Trophoblast cell (in vitro differentiated cells and primary cell): ENCODE results near the gene MKKS.

Experiments used
- DNase-seq, 2 donors: peaks; one replicate each; pipeline ENCODE4 v3.0.0-alpha.2; 2016
- H2AFZ ChIP-seq: 2 replicates; pipeline ENCODE4 v1.6.1; 2013; ENCODE audit warnings: low read length, moderate library complexity, mild to moderate bottlenecking; ENCODE audit not compliant: insufficient read depth, poor library complexity
- H2AK5ac ChIP-seq: 2 replicates; pipeline ENCODE4 v1.6.1; 2013; ENCODE audit warnings: mild to moderate bottlenecking, low read length
- H2BK120ac ChIP-seq: 2 replicates; pipeline ENCODE4 v1.6.1; 2013; ENCODE audit warnings: low read length, mild to moderate bottlenecking, moderate library complexity; ENCODE audit not compliant: insufficient read depth, poor library complexity
- H2BK12ac ChIP-seq: 2 replicates; pipeline ENCODE4 v1.6.1; 2013; ENCODE audit warnings: mild to moderate bottlenecking, low read length, moderate library complexity
- H2BK5ac ChIP-seq: 2 replicates; pipeline ENCODE4 v1.6.1; 2013; ENCODE audit warnings: low read length, low read depth, moderate library complexity, mild to moderate bottlenecking; ENCODE audit not compliant: poor library complexity
- H3K14ac ChIP-seq: 2 replicates; pipeline ENCODE4 v1.6.1; 2013; ENCODE audit warnings: mild to moderate bottlenecking, low read length
- H3K18ac ChIP-seq: 2 replicates; pipeline ENCODE4 v1.6.1; 2013; ENCODE audit warnings: mild to moderate bottlenecking, low read length
- H3K23ac ChIP-seq: 2 replicates; pipeline ENCODE4 v1.6.1; 2013; ENCODE audit warnings: low read length
- H3K27ac ChIP-seq: 2 replicates; pipeline ENCODE4 v1.5.1; 2013; ENCODE audit warnings: low read depth, mild to moderate bottlenecking, inconsistent platforms, low read length, moderate library complexity
- H3K27me3 ChIP-seq: 2 replicates; pipeline ENCODE4 v1.6.1; 2013; ENCODE audit warnings: inconsistent platforms, mild to moderate bottlenecking, low read length, moderate library complexity; ENCODE audit not compliant: insufficient read depth
- H3K36me3 ChIP-seq, 2 experiments: 1 replicate in 1 of 2; 2 replicates in 1 of 2; pipeline ENCODE4 v1.6.1; 2013; ENCODE audit warnings: low read length in 2 of 2, mild to moderate bottlenecking in 2 of 2, moderate library complexity in 1 of 2; ENCODE audit not compliant: insufficient read depth in 2 of 2, control insufficient read depth in 1 of 2
- H3K4ac ChIP-seq: 2 replicates; pipeline ENCODE4 v1.6.1; 2013; ENCODE audit warnings: low read depth, mild to moderate bottlenecking, low read length, moderate library complexity
- H3K4me1 ChIP-seq, 2 experiments: 1 replicate in 1 of 2; 2 replicates in 1 of 2; pipeline ENCODE4 v1.6.1; 2013; ENCODE audit warnings: low read length in 2 of 2, mild to moderate bottlenecking in 2 of 2, moderate library complexity in 1 of 2; ENCODE audit not compliant: insufficient read depth in 2 of 2, control insufficient read depth in 1 of 2
- H3K4me2 ChIP-seq: 2 replicates; pipeline ENCODE4 v1.6.1; 2013; ENCODE audit warnings: inconsistent platforms, mild to moderate bottlenecking, low read length, moderate library complexity
- H3K4me3 ChIP-seq: 2 replicates; pipeline ENCODE4 v1.5.1; 2013; ENCODE audit warnings: mild to moderate bottlenecking, low read depth, low read length, inconsistent platforms
- H3K79me1 ChIP-seq: one replicate; pipeline ENCODE4 v1.6.1; 2013; ENCODE audit warnings: low read length
- H3K79me2 ChIP-seq: 2 replicates; pipeline ENCODE4 v1.6.1; 2013; ENCODE audit warnings: low read length, mild to moderate bottlenecking; ENCODE audit not compliant: control insufficient read depth, insufficient read depth, poor library complexity
- H3K9ac ChIP-seq: 2 replicates; pipeline ENCODE4 v1.6.1; 2013; ENCODE audit warnings: mild to moderate bottlenecking, low read length
- H3K9me3 ChIP-seq: 2 replicates; pipeline ENCODE4 v1.6.1; 2013; ENCODE audit warnings: low read depth, mild to moderate bottlenecking, control low read depth, inconsistent platforms, low read length; ENCODE audit not compliant: insufficient read depth
- H4K12ac ChIP-seq: 2 replicates; pipeline ENCODE4 v1.6.1; 2013; ENCODE audit warnings: low read depth, mild to moderate bottlenecking, low read length, moderate library complexity
- H4K8ac ChIP-seq: 2 replicates; pipeline ENCODE4 v1.6.1; 2013; ENCODE audit warnings: low read depth, mild to moderate bottlenecking, low read length, moderate library complexity
- H4K91ac ChIP-seq: one replicate; pipeline ENCODE4 v1.6.1; 2013; ENCODE audit warnings: low read depth, mild to moderate bottlenecking, low read length, moderate library complexity
- WGBS: extraction: QIAGEN DNeasy Blood & Tissue Kit; methylation state at CpG from one replicate; pipeline ENCODE4 v1.1.7; 2013; ENCODE audit warnings: missing lambda C conversion rate; ENCODE audit not compliant: insufficient read length, insufficient coverage; ENCODE audit errors: extremely low coverage; 5-methylcytosine and 5-hydroxymethylcytosine counted together

MKKS gene

GRCh38 chr20:10436053-10436699 lies 2.2 kb upstream of the MKKS start:
- peak overlapping the region; percentile 10 for H3K4ac ChIP-seq
- no peak overlapping the region for H2BK120ac ChIP-seq
- H3K23ac ChIP-seq: no peak overlapping the region
- H3K14ac ChIP-seq: no peak overlapping the region
- no peak overlapping the region for H2AK5ac ChIP-seq
- peaks cover 9% of the 10 kb centered on the region for H3K79me1 ChIP-seq
- no peaks in the 10 kb centered on the region for H3K9me3 ChIP-seq
- peaks cover 4% of the 10 kb centered on the region in 2 experiments for H3K4me1 ChIP-seq
- H4K8ac ChIP-seq: no peak overlapping the region
- H3K4me2 ChIP-seq: no peak overlapping the region
- WGBS: no CpG with 5 or more reads among the region's 20 CpGs
- DNase-seq: no peak
- H3K36me3 ChIP-seq: no peaks in the 10 kb centered on the region
- H3K18ac ChIP-seq: no peak overlapping the region
- no peak overlapping the region for H3K4me3 ChIP-seq
- no peak overlapping the region for H2BK5ac ChIP-seq
- H2BK12ac ChIP-seq: no peak overlapping the region
- H3K27ac ChIP-seq: no peak overlapping the region
- H3K9ac ChIP-seq: no peak overlapping the region
- no peak overlapping the region for H4K91ac ChIP-seq
- H3K27me3 ChIP-seq: no peaks in the 10 kb centered on the region
- H2AFZ ChIP-seq: no peak overlapping the region
- peaks cover 7% of the 10 kb centered on the region for H3K79me2 ChIP-seq
- H4K12ac ChIP-seq: no peak overlapping the region

GRCh38 chr20:10434832-10435812 lies 1.1 kb upstream of the MKKS start, which contains the start of gene SLX4IP:
Gene SLX4IP (plus strand): TSS chr20:10435305. CDS start chr20:10458205, 22,900 bp downstream.
- Histone ChIP-seq H2BK120ac (peak within 1 kb of the TSS; percentile 2), H3K4me3 (peak within 1 kb of the TSS; percentile 87), H3K14ac (peak within 1 kb of the TSS; percentile 13), H4K12ac (peak within 1 kb of the TSS; percentile 17), H2BK12ac (no peak within 1 kb of the TSS), H3K27ac (peak within 1 kb of the TSS; percentile 89), H4K91ac (peak within 1 kb of the TSS; percentile 33), H3K79me2 (peaks cover 7% of the 10 kb centered on the region), H2AK5ac (no peak within 1 kb of the TSS), H3K18ac (peak within 1 kb of the TSS; percentile 7), H3K9me3 (no peaks in the 10 kb centered on the region), H3K23ac (no peak within 1 kb of the TSS), H3K9ac (peak within 1 kb of the TSS; percentile 64), H3K36me3 (no peaks in the 10 kb centered on the region), H3K27me3 (no peaks in the 10 kb centered on the region), H2BK5ac (peak within 1 kb of the TSS; percentile 48), H2AFZ (peak within 1 kb of the TSS; percentile 7), H3K4me1 (peaks cover 4% of the 10 kb centered on the region in 2 experiments), H3K79me1 (peaks cover 9% of the 10 kb centered on the region), H4K8ac (peak within 1 kb of the TSS; percentile 72), H3K4ac (peak within 1 kb of the TSS; percentile 53), H3K4me2 (peak within 1 kb of the TSS; percentile 64)
- DNase-seq: peak; percentile 94 to 99
- WGBS: no CpG with 5 or more reads among the region's 32 CpGs

GRCh38 chr20:10434467-10434831 lies 427 bp upstream of the MKKS start:
- H4K8ac ChIP-seq: no peak overlapping the region
- H4K12ac ChIP-seq: no peak overlapping the region
- H3K18ac ChIP-seq: no peak overlapping the region
- no peak overlapping the region for H3K9ac ChIP-seq
- H2BK12ac ChIP-seq: no peak overlapping the region
- peaks cover 9% of the 10 kb centered on the region for H3K79me1 ChIP-seq
- no peaks in the 10 kb centered on the region for H3K27me3 ChIP-seq
- no peak overlapping the region for H2BK120ac ChIP-seq
- no peak overlapping the region for H3K4me3 ChIP-seq
- H3K4me2 ChIP-seq: peak overlapping the region; percentile 64
- H3K4ac ChIP-seq: no peak overlapping the region
- peaks cover 7% of the 10 kb centered on the region for H3K79me2 ChIP-seq
- H3K4me1 ChIP-seq: peaks cover 4% of the 10 kb centered on the region in 2 experiments
- H2BK5ac ChIP-seq: no peak overlapping the region
- no peaks in the 10 kb centered on the region for H3K9me3 ChIP-seq
- WGBS: no CpG with 5 or more reads among the region's 17 CpGs
- DNase-seq: peak; percentile 99 to 100
- no peak overlapping the region for H2AK5ac ChIP-seq
- H4K91ac ChIP-seq: no peak overlapping the region
- no peak overlapping the region for H3K23ac ChIP-seq
- no peak overlapping the region for H2AFZ ChIP-seq
- H3K36me3 ChIP-seq: no peaks in the 10 kb centered on the region
- H3K27ac ChIP-seq: peak overlapping the region; percentile 89
- no peak overlapping the region for H3K14ac ChIP-seq

GRCh38 chr20:10433014-10433622 lies 904 bp downstream of the MKKS start:
- H4K91ac ChIP-seq: peak overlapping the region; percentile 89
- H3K14ac ChIP-seq: peak overlapping the region; percentile 92
- H2BK5ac ChIP-seq: no peak overlapping the region
- peaks cover 9% of the 10 kb centered on the region for H3K79me1 ChIP-seq
- WGBS: no CpG with 5 or more reads among the region's 30 CpGs
- no peaks in the 10 kb centered on the region for H3K36me3 ChIP-seq
- H3K27me3 ChIP-seq: no peaks in the 10 kb centered on the region
- peak overlapping the region; percentile 85 for H4K8ac ChIP-seq
- peak overlapping the region; percentile 49 for H3K18ac ChIP-seq
- peak overlapping the region; percentile 18 for H3K4ac ChIP-seq
- H2BK120ac ChIP-seq: no peak overlapping the region
- no peak overlapping the region for H2BK12ac ChIP-seq
- no peak for DNase-seq
- H3K9ac ChIP-seq: peak overlapping the region; percentile 11
- H3K9me3 ChIP-seq: no peaks in the 10 kb centered on the region
- peak overlapping the region; percentile 89 for H3K27ac ChIP-seq
- H3K23ac ChIP-seq: no peak overlapping the region
- H4K12ac ChIP-seq: peak overlapping the region; percentile 32
- H3K4me2 ChIP-seq: peak overlapping the region; percentile 64
- H2AK5ac ChIP-seq: no peak overlapping the region
- H3K4me3 ChIP-seq: peak overlapping the region; percentile 87
- H3K79me2 ChIP-seq: peaks cover 7% of the 10 kb centered on the region
- H2AFZ ChIP-seq: no peak overlapping the region
- H3K4me1 ChIP-seq: peaks cover 4% of the 10 kb centered on the region in 2 experiments
